CD4-positive, alpha-beta T cell (primary cell): ENCODE data around the gene RRP8. TPM values are rescaled to one million over a fixed set of nuclear protein-coding genes. Genes with fewer than 3 reads are reported as not detected.
A peak's percentile ranks its signal among the peaks of the same experiment; 100 is the strongest.

ENCODE experiments used
- ATAC-seq: fragments of 200-7000 bp; cut with Tn5 transposase; one replicate; pipeline ENCODE4 v1.10.0; 2022; ENCODE audit warnings: mild to moderate bottlenecking; ENCODE audit not compliant: poor library complexity
- CTCF ChIA-PET: fragments of 350-600 bp; sonication (Branson Sonifier 250); formaldehyde crosslinking; loops from one replicate; lab custom pipeline; 2021; ENCODE audit warnings: antibody characterized with exemption, inconsistent platforms; lab: Charles Lee
- POLR2A ChIA-PET: fragments of 350-600 bp; sonication (Branson Sonifier 250); formaldehyde crosslinking; loops from one replicate; lab custom pipeline; 2021; ENCODE audit warnings: antibody characterized with exemption, inconsistent platforms; lab: Charles Lee
- DNase-seq, 14 experiments: peaks; one replicate each; pipeline ENCODE4 v3.0.0-alpha.2; 2013 to 2020; ENCODE audit warnings: mixed read lengths in 2 of 14
- H3K27ac ChIP-seq, 2 donors: one replicate each; pipeline versions ENCODE4 v1.5.1 to v1.7.0; 2013; ENCODE audit warnings: low read length in 2 of 2, low read depth in 1 of 2, mild to moderate bottlenecking in 1 of 2
- H3K27me3 ChIP-seq, 2 experiments: 1 replicate in 1 of 2; 2 replicates in 1 of 2; pipeline versions ENCODE4 v1.6.1 to v1.7.0; 2013; ENCODE audit warnings: low read length in 2 of 2, control low read depth in 1 of 2, mild to moderate bottlenecking in 1 of 2, moderate library complexity in 1 of 2; ENCODE audit not compliant: insufficient read depth in 2 of 2, control insufficient read depth in 1 of 2
- H3K36me3 ChIP-seq: one replicate; pipeline ENCODE4 v1.6.1; 2013; ENCODE audit warnings: low read length, control low read depth; ENCODE audit not compliant: insufficient read depth
- H3K4me1 ChIP-seq: one replicate; pipeline ENCODE4 v1.6.1; 2013; ENCODE audit warnings: low read length, control low read depth; ENCODE audit not compliant: insufficient read depth
- H3K4me3 ChIP-seq: one replicate; pipeline ENCODE4 v1.5.1; 2013; ENCODE audit warnings: mild to moderate bottlenecking, low read length, moderate library complexity
- H3K9me3 ChIP-seq, 2 experiments: 1 replicate in 1 of 2; 2 replicates in 1 of 2; pipeline versions ENCODE4 v1.6.1 to v1.7.0; 2013; ENCODE audit warnings: low read length in 2 of 2, mild to moderate bottlenecking in 2 of 2, control low read depth in 1 of 2, moderate library complexity in 1 of 2; ENCODE audit not compliant: control insufficient read depth in 1 of 2, insufficient read depth in 1 of 2
- H3K27ac Mint-ChIP-seq: one replicate; pipeline ENCODE4 v1.8.0; 2020; ENCODE audit warnings: mixed read lengths
- H3K27me3 Mint-ChIP-seq: one replicate; pipeline ENCODE4 v1.8.0; 2021; ENCODE audit warnings: mixed read lengths
- H3K36me3 Mint-ChIP-seq: one replicate; pipeline ENCODE4 v1.8.0; 2021; ENCODE audit warnings: low read depth, mixed read lengths
- H3K4me1 Mint-ChIP-seq: one replicate; pipeline ENCODE4 v1.8.0; 2021; ENCODE audit warnings: low read depth, mixed read lengths
- H3K4me3 Mint-ChIP-seq: one replicate; pipeline ENCODE4 v1.8.0; 2020; ENCODE audit warnings: mild to moderate bottlenecking, mixed read lengths
- H3K9me3 Mint-ChIP-seq: one replicate; pipeline ENCODE4 v1.8.0; 2020; ENCODE audit warnings: mixed read lengths
- CTCF ChIP-seq: fragments of 200-600 bp; IDR thresholded peaks from one replicate; pipeline ENCODE4 v1.8.0; 2022; ENCODE audit warnings: antibody characterized with exemption, mild to moderate bottlenecking
- intact Hi-C, 2 experiments: fragments of 100-400 bp; cut with DNase I in 1 of 2; cut with micrococcal nuclease in 1 of 2; formaldehyde crosslinking; loops; one replicate each; pipeline versions ENCODE4 v1.15.1 to v1.9.0; 2023 to 2025; cut with DNase I, micrococcal nuclease
- total RNA-seq, 174 experiments: library from RNA in 2 of 174; stranded (reverse) in 2 of 174; gene quantifications; one replicate each; pipeline ENCODE4 v1.2.3 and lab custom pipeline; 2021 to 2026

The RRP8 gene
- total RNA-seq, 2 experiments from 2014 or later: 25.7 to 27.3 TPM

GRCh38 chr11:6612213-6613041, 9.0 kb upstream of the RRP8 start, which contains the start of gene TAF10:
TAF10 (minus strand) TSS chr11:6612216; CDS start chr11:6612189, 27 bp downstream.
- Mint-ChIP-seq H3K36me3 (peaks cover 48% of the 10 kb centered on the region), H3K4me3 (peak within 1 kb of the TSS; percentile 92), H3K9me3 (no peaks in the 10 kb centered on the region), H3K27me3 (no peaks in the 10 kb centered on the region), H3K27ac (no peak within 1 kb of the TSS), H3K4me1 (peaks cover 35% of the 10 kb centered on the region)
- Histone ChIP-seq H3K27me3 (no peaks in the 10 kb centered on the region), H3K27ac (peak within 1 kb of the TSS; percentile 96 to 98), H3K36me3 (peaks cover 71% of the 10 kb centered on the region), H3K9me3 (no peaks in the 10 kb centered on the region), H3K4me3 (peak within 1 kb of the TSS; percentile 90), H3K4me1 (peaks cover 63% of the 10 kb centered on the region)
- intact Hi-C loops: loop anchor here (1.0 to 10.0 kb wide), 4 partner anchors 70 to 378 kb away; partner anchors contain the start of genes MRPL17 (in 2 of the 2), APBB1 (in 1 of the 2), CNGA4 (in 1 of the 2) and FHIP1B (in 1 of the 2)
- DNase-seq (peak; percentile 88 to 98 (median 95)), ATAC-seq (peak; percentile 86)
- POLR2A ChIA-PET: interaction anchor here (0.6 to 4.4 kb wide), 30 partner anchors 9 to 222 kb away, joined by 3 to 134 read pairs (median 6); partner anchors contain the start of genes APBB1, ARFIP2, DCHS1 and ILK
- CTCF ChIA-PET: interaction anchor here (0.8 to 2.3 kb wide), 9 partner anchors 8 to 129 kb away, joined by 3 to 21 read pairs (median 5); partner anchors contain the start of genes ILK and MRPL17
- TF ChIP-seq CTCF: peak; percentile 47

- Histone ChIP-seq H3K27me3 (no peaks in the 10 kb centered on the region), H3K4me3 (peak overlapping the region; percentile 90), H3K4me1 (peaks cover 63% of the 10 kb centered on the region), H3K9me3 (no peaks in the 10 kb centered on the region), H3K36me3 (peaks cover 67% of the 10 kb centered on the region), H3K27ac (peak overlapping the region; percentile 90 to 96)
- Mint-ChIP-seq H3K36me3 (peaks cover 51% of the 10 kb centered on the region), H3K27me3 (no peaks in the 10 kb centered on the region), H3K4me1 (peaks cover 38% of the 10 kb centered on the region), H3K9me3 (no peaks in the 10 kb centered on the region), H3K27ac (no peak overlapping the region), H3K4me3 (peak overlapping the region; percentile 92)
- intact Hi-C loops: loop anchor here (1.0 to 10.0 kb wide), 4 partner anchors 71 to 377 kb away; partner anchors contain the start of genes MRPL17 (in 2 of the 2), APBB1 (in 1 of the 2), CNGA4 (in 1 of the 2) and FHIP1B (in 1 of the 2)
- CTCF ChIA-PET: interaction anchor here (0.9 to 2.3 kb wide), 8 partner anchors 8 to 128 kb away, joined by 3 to 21 read pairs (median 6); partner anchors contain the start of genes ILK and MRPL17
- TF ChIP-seq CTCF: no peak
- peak in 1 of 14 experiments; percentile 25 for DNase-seq
- POLR2A ChIA-PET: interaction anchor here (0.6 to 4.4 kb wide), 24 partner anchors 9 to 222 kb away, joined by 3 to 134 read pairs (median 7); partner anchors contain the start of genes APBB1, ARFIP2, DCHS1 and ILK
- no peak for ATAC-seq
These were observed 8.5 kb upstream of the RRP8 start for GRCh38 chr11:6611963-6612212.
